Caco-2 (cell line): ENCODE measurements around the gene GLI3. TPM values are rescaled to one million over a fixed set of nuclear protein-coding genes. Genes with fewer than 3 reads are reported as not detected.

Experiments used
- BruUV-seq: library from RNA; stranded (reverse); fragments of 400-500 nt; replicated peaks from 2 replicates; lab custom pipeline; 2021; lab: Mats Ljungman, UMichigan
- CTCF ChIA-PET: fragments of 300-600 bp; sonication (Branson Sonifier 250); formaldehyde crosslinking; loops from one replicate; lab custom pipeline; 2022; ENCODE audit warnings: antibody characterized with exemption; lab: Charles Lee
- POLR2A ChIA-PET: fragments of 300-600 bp; sonication (Branson Sonifier 250); formaldehyde crosslinking; loops from one replicate; lab custom pipeline; 2022; ENCODE audit warnings: antibody characterized with exemption; lab: Charles Lee
- DNase-seq, 2 experiments: peaks; one replicate each; pipeline versions ENCODE4 v3.0.0 to v3.0.0-alpha.2; 2020 to 2022
- H3K27me3 ChIP-seq: replicated peaks from 2 replicates; pipeline ENCODE4 v1.6.0; 2011; ENCODE audit warnings: low read length; ENCODE audit not compliant: control insufficient read depth, insufficient read depth
- H3K36me3 ChIP-seq: 2 replicates; pipeline ENCODE4 v1.5.1; 2011; ENCODE audit warnings: low read length; ENCODE audit not compliant: control insufficient read depth, insufficient read depth
- H3K4me1 ChIP-seq: fragments of 250-450 bp; sonication (Bioruptor Pico); 2 replicates; pipeline ENCODE4 v1.5.1; 2020; ENCODE audit warnings: mild to moderate bottlenecking
- H3K4me3 ChIP-seq: 2 replicates; pipeline ENCODE4 v1.5.1; 2011; ENCODE audit warnings: low read depth, mild to moderate bottlenecking, control low read depth, low read length
- H3K9me3 ChIP-seq: fragments of 250-450 bp; sonication (Bioruptor Pico); 2 replicates; pipeline ENCODE4 v1.5.1; 2020; ENCODE audit warnings: mild to moderate bottlenecking, moderate library complexity
- H3K27ac Mint-ChIP-seq: one replicate; pipeline ENCODE4 v1.8.0; 2022; ENCODE audit warnings: mixed read lengths; ENCODE audit not compliant: unreplicated experiment
- H3K27me3 Mint-ChIP-seq: one replicate; pipeline ENCODE4 v1.8.0; 2022; ENCODE audit warnings: mixed read lengths; ENCODE audit not compliant: insufficient read depth, unreplicated experiment
- H3K36me3 Mint-ChIP-seq: one replicate; pipeline ENCODE4 v1.8.0; 2022; ENCODE audit warnings: mild to moderate bottlenecking, mixed read lengths; ENCODE audit not compliant: insufficient read depth, unreplicated experiment
- H3K4me1 Mint-ChIP-seq: one replicate; pipeline ENCODE4 v1.8.0; 2022; ENCODE audit warnings: low read depth, mixed read lengths; ENCODE audit not compliant: unreplicated experiment
- H3K4me3 Mint-ChIP-seq: one replicate; pipeline ENCODE4 v1.8.0; 2022; ENCODE audit warnings: mild to moderate bottlenecking, moderate library complexity, mixed read lengths; ENCODE audit not compliant: unreplicated experiment
- H3K9me3 Mint-ChIP-seq: one replicate; pipeline ENCODE4 v1.8.0; 2022; ENCODE audit warnings: mixed read lengths; ENCODE audit not compliant: unreplicated experiment
- CTCF ChIP-seq, 2 experiments: fragments of 200-600 bp in 1 of 2; IDR thresholded peaks; 1 replicate in 1 of 2; 2 replicates in 1 of 2; pipeline versions ENCODE4 v1.5.1 to v1.8.0; 2011 to 2022; ENCODE audit warnings: antibody characterized with exemption in 1 of 2, control low read depth in 1 of 2, inconsistent platforms in 1 of 2, low read depth in 1 of 2, low read length in 1 of 2, mild to moderate bottlenecking in 1 of 2, moderate library complexity in 1 of 2; ENCODE audit not compliant: insufficient read depth in 1 of 2, severe bottlenecking in 1 of 2, unreplicated experiment in 1 of 2
- intact Hi-C: fragments of 100-400 bp; cut with micrococcal nuclease; formaldehyde crosslinking; loops from one replicate; pipeline ENCODE4 v1.10.0; 2022; ENCODE audit not compliant: unreplicated experiment
- total RNA-seq: library from RNA; stranded (reverse); gene quantifications from 2 replicates; pipeline ENCODE4 v1.2.3, GENCODE V29; 2022

The GLI3 gene
- total RNA-seq, 1 experiment from 2014 or later = 1.00 TPM

GRCh38 chr7:42207420-42207819 lies 29.6 kb downstream of the GLI3 start:
- no peaks in the 10 kb centered on the region for H3K36me3 ChIP-seq
- no peak for TF ChIP-seq CTCF (IDR thresholded peaks at IDR 0.05; ENCODE audit: insufficient read depth in 1 of 2, low read depth in 1 of 2, low read length in 1 of 2, severe bottlenecking in 1 of 2, unreplicated experiment in 1 of 2)
- Mint-ChIP-seq H3K4me3 (no peak overlapping the region), H3K4me1 (no peaks in the 10 kb centered on the region), H3K9me3 (no peaks in the 10 kb centered on the region), H3K27ac (no peak overlapping the region), H3K36me3 (no peaks in the 10 kb centered on the region), H3K27me3 (peaks cover 9% of the 10 kb centered on the region)
- H3K4me3 ChIP-seq = no peak overlapping the region
- POLR2A ChIA-PET = no interaction called here
- no TSS peak for BruUV-seq
- H3K4me1 ChIP-seq = no peaks in the 10 kb centered on the region
- intact Hi-C loops = no loop called here
- H3K9me3 ChIP-seq = no peaks in the 10 kb centered on the region
- DNase-seq = no peak
- no peaks in the 10 kb centered on the region for H3K27me3 ChIP-seq
- CTCF ChIA-PET = interaction anchor here (0.6 kb wide), 2 partner anchors 230 to 669 kb away, joined by 3 read pairs; no protein-coding TSS in a partner anchor

GRCh38 chr7:42203336-42203735 lies 33.7 kb downstream of the GLI3 start:
- no peaks in the 10 kb centered on the region for H3K27me3 ChIP-seq
- peaks cover 6% of the 10 kb centered on the region for H3K27me3 Mint-ChIP-seq
- no peak overlapping the region for H3K4me3 Mint-ChIP-seq
- H3K9me3 ChIP-seq = no peaks in the 10 kb centered on the region
- no peak for DNase-seq
- no peaks in the 10 kb centered on the region for H3K4me1 ChIP-seq
- no TSS peak for BruUV-seq
- TF ChIP-seq CTCF (IDR thresholded peaks at IDR 0.05; ENCODE audit: insufficient read depth in 1 of 2, low read depth in 1 of 2, low read length in 1 of 2, severe bottlenecking in 1 of 2, unreplicated experiment in 1 of 2) = no peak
- H3K4me1 Mint-ChIP-seq = no peaks in the 10 kb centered on the region
- intact Hi-C loops = no loop called here
- ChIA-PET POLR2A (no interaction called here), CTCF (no interaction called here)
- no peak overlapping the region for H3K27ac Mint-ChIP-seq
- H3K9me3 Mint-ChIP-seq = no peaks in the 10 kb centered on the region
- H3K36me3 Mint-ChIP-seq = no peaks in the 10 kb centered on the region
- H3K4me3 ChIP-seq = no peak overlapping the region
- H3K36me3 ChIP-seq = no peaks in the 10 kb centered on the region

GRCh38 chr7:42202601-42203000 lies 34.4 kb downstream of the GLI3 start:
- DNase-seq = no peak
- H3K4me3 ChIP-seq = no peak overlapping the region
- CTCF ChIA-PET = no interaction called here
- H3K36me3 ChIP-seq = no peaks in the 10 kb centered on the region
- Mint-ChIP-seq H3K9me3 (no peaks in the 10 kb centered on the region), H3K4me1 (no peaks in the 10 kb centered on the region), H3K27ac (no peak overlapping the region), H3K4me3 (no peak overlapping the region), H3K36me3 (no peaks in the 10 kb centered on the region), H3K27me3 (peaks cover 6% of the 10 kb centered on the region)
- BruUV-seq = no TSS peak
- intact Hi-C loops = no loop called here
- no peak for TF ChIP-seq CTCF (IDR thresholded peaks at IDR 0.05; ENCODE audit: insufficient read depth in 1 of 2, low read depth in 1 of 2, low read length in 1 of 2, severe bottlenecking in 1 of 2, unreplicated experiment in 1 of 2)
- no peaks in the 10 kb centered on the region for H3K4me1 ChIP-seq
- no peaks in the 10 kb centered on the region for H3K27me3 ChIP-seq
- POLR2A ChIA-PET = no interaction called here
- H3K9me3 ChIP-seq = no peaks in the 10 kb centered on the region
